GM19238 (cell line): ENCODE measurements around the gene CDHR3.
"Not testable (repeated sequence)": the region's sequence is repeated elsewhere in the genome, so short reads cannot be mapped to it uniquely, and the experiment has no call there.

Experiments
- DNase-seq: peaks from one replicate; pipeline ENCODE4 v3.0.0; 2011; ENCODE audit warnings: low spot score; ENCODE audit not compliant: insufficient read length

The CDHR3 gene

GRCh38 chr7:105996860-105997737 lies 34.0 kb downstream of the CDHR3 start:
- DNase-seq, result no peak

- no peak for DNase-seq
Measured at GRCh38 chr7:105999256-105999655, 36.2 kb downstream of the CDHR3 start.

- DNase-seq, result no peak
Measured at GRCh38 chr7:106001196-106001595, 38.1 kb downstream of the CDHR3 start.

GRCh38 chr7:106001886-106002285 lies 38.8 kb downstream of the CDHR3 start:
- no peak for DNase-seq

- no peak for DNase-seq
Measured at GRCh38 chr7:106003525-106004064, 40.5 kb downstream of the CDHR3 start.

GRCh38 chr7:106006906-106007305 lies 43.8 kb downstream of the CDHR3 start:
- no peak for DNase-seq

GRCh38 chr7:106007796-106008195 lies 44.7 kb downstream of the CDHR3 start:
- DNase-seq, result not testable (repeated sequence)

GRCh38 chr7:106009503-106010226 lies 46.6 kb downstream of the CDHR3 start:
- peak; percentile 61 for DNase-seq

GRCh38 chr7:106010331-106010730 lies 47.3 kb downstream of the CDHR3 start:
- DNase-seq, result no peak

- no peak for DNase-seq
Measured at GRCh38 chr7:106010866-106011265, 47.8 kb downstream of the CDHR3 start.

GRCh38 chr7:106012184-106012583 lies 49.1 kb downstream of the CDHR3 start:
- DNase-seq, result no peak

- no peak for DNase-seq
Measured at GRCh38 chr7:106012935-106013439, 49.9 kb downstream of the CDHR3 start.

GRCh38 chr7:106015381-106016218 lies 52.5 kb downstream of the CDHR3 start:
- no peak for DNase-seq

- no peak for DNase-seq
Measured at GRCh38 chr7:106016331-106016730, 53.3 kb downstream of the CDHR3 start.

- no peak for DNase-seq
Measured at GRCh38 chr7:106017657-106018056, 54.6 kb downstream of the CDHR3 start.

- no peak for DNase-seq
Measured at GRCh38 chr7:106018566-106019469, 55.8 kb downstream of the CDHR3 start.

GRCh38 chr7:106019470-106019820 lies 56.4 kb downstream of the CDHR3 start:
- DNase-seq, result no peak

- DNase-seq, result no peak
Measured at GRCh38 chr7:106021151-106022067, 58.3 kb downstream of the CDHR3 start.

- DNase-seq, result no peak
Measured at GRCh38 chr7:106022193-106022821, 59.2 kb downstream of the CDHR3 start.
